ENCODE results near the gene TBX10.
"Not testable (repeated sequence)": the region's sequence is repeated elsewhere in the genome, so short reads cannot be mapped to it uniquely, and the experiment has no call there.

The TBX10 gene

DNA sequence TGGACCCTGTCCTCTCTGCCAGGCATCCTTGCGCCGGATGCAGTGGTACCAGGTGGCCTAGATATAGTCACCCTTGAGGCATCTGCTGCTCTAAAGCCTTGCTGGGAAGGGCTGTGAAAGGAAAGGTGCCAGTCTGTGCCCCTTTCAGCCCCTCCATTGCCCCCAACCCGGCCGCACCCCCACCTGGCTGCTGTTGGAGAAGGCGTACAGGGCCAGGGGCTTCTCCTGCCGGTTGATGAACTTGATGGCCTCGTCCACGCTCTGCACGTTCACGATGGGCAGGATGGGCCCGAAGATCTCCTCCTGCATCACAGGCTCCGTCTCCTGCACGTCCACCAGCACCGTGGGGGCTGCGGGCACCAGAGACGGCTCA lies 24.6 kb upstream of the TBX10 start:
- DNase-seq (ENCODE audit: low read depth in 3 of 3), result no peak

- DNase-seq (ENCODE audit: low read depth in 3 of 3), result no peak
Observed at GRCh38 chr11:67663532-67664212, 24.1 kb upstream of the TBX10 start.

DNA sequence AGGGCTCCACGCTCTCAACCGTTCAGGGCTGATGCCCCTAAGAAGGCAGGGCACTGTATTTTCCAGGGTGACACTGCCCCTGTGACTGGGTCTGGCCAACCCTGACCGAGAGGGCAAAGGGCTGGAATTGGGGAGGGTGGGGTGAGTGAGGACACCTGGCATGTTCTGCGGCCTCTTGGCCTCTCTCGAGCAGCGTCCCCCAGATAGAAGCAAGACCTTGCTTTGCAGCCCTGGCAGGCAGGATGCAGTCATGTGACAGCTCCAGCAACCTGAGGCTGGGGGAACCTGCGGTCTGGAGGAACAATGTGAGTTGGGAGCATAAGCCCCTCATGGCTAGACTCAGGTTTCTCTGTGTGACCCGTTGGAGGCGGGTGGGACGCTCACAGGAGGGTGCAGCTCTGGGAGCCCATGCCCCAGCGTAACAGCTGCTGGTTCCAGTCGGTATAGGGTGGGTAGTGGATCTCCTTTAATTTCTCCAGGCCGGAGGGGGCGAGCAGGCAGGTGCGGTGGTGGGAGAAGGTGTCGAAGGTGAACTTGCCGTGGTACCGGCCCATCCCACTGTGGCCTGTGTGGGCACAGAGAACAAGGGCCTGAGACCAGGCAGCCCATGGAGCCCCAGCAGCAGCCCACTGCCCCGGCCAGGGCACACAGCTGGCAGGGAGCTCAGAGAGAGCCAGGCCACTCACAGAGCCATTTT lies 23.4 kb upstream of the TBX10 start:
- no peak for DNase-seq (ENCODE audit: low read depth in 3 of 3)

GRCh38 chr11:67662142-67662834 lies 22.7 kb upstream of the TBX10 start:
- DNase-seq (ENCODE audit: low read depth in 3 of 3), result no peak

DNA sequence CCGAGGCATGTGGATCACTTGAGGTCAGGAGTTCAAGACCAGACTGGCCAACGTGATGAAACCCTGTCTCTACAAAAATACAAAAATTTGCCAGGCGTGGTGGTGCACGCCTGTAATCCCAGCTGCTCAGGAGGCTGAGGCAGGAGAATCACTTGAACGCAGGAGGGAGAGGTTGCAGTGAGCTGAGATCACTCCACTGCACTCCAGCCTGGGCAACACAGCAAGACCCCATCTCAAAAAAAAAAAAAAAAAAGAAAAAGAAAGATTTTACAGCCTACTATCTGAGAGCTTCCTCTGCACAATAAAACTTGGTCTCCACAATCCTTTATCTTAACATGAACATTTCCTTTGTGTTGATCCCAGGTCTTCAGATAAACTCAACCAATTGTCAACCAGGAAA lies 21.2 kb upstream of the TBX10 start:
- DNase-seq (ENCODE audit: low read depth in 3 of 3), result not testable (repeated sequence)

- not testable (repeated sequence) for DNase-seq (ENCODE audit: low read depth in 3 of 3)
Observed at GRCh38 chr11:67659651-67660165, 20.1 kb upstream of the TBX10 start.

DNA sequence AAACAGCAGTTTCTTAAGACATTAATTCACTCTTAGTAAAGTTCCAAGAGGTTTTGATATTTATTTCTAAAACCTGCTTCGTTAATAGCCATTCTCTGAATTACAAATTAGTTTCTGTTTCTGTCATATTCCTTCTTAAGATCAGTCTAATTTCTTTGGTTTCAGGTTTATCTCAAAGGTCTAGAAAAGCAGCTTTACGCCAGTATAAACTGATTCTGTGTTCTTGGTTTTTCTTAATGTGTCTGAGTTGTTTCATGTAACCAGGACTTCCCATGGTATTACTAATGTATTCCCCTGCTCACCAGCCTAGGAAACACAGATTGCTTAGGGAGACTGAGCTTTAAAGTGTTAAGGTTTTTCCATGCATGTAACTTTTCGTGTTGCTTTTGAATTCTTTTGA lies 17.7 kb upstream of the TBX10 start:
- no peak for DNase-seq (ENCODE audit: low read depth in 3 of 3)

DNA sequence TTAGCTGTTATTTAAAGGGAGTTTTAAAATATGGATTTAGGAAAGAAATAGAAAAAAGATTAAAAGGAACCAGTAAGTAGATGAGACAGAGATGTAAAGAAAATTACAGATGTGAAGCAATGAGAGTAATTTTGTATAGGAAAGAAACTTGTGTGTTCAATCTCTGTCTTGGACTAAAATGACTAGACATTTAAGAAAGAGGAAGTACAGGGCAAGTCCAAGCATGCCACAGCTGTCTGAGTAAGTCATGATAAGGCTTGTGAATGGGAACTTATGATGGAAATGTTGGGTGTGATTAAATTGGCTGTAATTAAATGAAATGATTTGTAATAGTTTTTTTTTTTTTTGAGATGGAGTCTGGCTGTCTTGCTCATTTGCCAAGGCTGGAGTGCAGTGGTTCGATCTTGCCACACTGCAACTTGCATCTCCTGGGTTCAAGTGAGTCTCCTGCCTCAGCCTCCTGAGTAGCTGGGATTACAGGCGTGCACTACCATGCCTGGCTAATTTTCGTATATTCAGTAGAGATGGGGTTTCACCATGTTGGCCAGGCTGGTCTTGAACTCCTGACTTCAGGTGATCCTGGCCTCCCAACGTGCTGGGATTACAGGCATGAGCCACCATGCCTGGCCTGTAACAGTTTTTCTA lies 16.8 kb upstream of the TBX10 start:
- no peak for DNase-seq (ENCODE audit: low read depth in 3 of 3)

DNA sequence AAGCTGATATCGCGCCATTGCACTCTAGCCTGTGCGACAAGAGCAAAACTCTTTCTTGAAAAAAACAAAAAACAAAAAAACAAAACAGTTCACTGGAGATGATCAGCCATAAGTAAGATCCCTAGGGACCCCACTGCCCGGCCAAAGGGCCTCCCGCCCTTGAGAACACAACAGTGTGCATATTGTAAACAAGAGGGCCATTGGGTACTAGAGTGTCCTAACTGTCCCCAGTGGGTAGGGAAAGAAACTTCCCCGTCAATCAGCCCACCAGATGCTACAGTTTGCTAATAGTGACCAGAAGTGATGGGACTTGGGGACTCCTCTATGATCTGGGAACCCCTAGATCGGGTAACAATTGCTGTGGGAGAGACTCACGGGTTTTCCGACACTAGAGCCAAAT lies 14.7 kb upstream of the TBX10 start:
- no peak for DNase-seq (ENCODE audit: low read depth in 3 of 3)

DNA sequence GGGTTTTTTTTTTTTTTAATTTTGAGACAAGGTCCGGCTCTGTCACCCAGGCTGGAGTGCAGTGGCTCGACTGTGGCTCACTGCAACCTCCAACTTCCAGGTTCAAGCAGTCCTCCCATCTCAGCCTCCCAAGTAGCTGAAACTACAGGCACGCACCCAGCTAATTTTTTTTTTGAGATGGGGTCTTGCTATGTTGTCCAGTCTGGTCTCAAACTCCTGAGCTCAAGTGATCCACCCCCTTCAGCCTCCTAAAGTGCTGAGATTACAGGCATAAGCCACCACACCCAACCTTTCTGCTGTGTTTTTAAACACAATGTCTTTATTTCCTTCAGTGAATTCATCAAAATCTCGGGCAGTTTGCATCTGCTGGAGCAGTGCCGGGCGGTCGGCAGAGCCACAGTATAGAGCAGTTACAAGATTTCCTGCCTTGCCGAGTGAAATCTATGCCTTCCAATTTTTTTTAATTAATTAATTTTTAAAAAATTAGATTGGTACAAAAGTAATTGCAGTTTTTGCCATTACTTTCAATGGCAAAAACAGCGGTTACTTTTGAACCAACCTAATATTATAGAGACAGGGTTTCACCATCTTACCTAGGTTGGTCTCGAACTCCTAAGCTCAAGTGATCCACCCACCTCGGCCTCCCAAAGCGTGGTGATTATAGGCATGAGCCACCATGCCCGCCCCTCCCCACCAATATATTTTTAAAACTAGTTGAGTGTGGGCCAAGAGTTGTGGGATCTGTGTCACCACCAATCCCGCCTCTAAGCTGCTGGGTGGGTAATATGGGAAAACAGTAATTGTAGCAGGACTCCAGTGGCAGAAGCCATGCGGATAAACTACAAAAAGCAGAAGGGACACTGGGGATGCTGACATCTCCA lies 13.6 kb upstream of the TBX10 start:
- no peak for DNase-seq (ENCODE audit: low read depth in 3 of 3)

DNA sequence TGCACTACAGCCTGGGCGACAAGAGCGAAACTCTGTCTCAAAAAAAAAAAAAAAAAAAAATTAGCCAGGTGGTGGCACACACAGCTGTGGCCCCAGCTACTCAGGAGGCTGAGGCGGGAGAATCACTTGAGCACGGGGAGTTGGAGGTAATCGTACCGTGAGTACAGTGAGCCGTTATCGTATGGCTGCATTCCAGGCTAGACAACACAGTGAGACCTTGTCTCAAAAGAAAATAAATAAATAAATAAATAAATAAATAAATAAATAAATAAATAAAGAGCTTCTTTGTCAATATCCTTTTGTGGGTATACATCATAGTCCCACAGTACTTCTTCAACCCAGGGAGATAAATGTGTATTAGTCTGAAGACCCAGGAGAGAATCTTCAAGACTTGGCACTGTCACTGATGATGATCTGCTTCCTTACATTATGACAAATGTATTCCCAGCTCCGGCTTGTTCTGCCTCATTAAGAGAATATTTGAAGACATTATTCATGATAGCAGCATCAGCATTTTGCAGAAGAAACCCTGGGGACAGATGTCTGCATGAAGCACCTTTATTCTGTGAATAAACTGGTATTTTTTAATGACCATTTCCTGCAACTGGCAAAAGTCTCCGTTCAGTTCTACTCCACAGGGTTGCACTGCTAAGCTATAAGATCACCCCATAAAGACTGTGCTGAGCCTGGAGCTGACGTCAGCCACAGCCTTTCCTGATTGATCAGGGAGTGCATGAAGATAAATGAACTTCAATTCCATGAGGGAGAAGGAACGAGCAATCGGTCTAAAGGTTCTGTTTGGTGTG lies 12.6 kb upstream of the TBX10 start:
- DNase-seq (ENCODE audit: low read depth in 3 of 3), result no peak

- DNase-seq (ENCODE audit: low read depth in 3 of 3), result no peak
Observed at GRCh38 chr11:67649634-67650510, 10.3 kb upstream of the TBX10 start.

DNA sequence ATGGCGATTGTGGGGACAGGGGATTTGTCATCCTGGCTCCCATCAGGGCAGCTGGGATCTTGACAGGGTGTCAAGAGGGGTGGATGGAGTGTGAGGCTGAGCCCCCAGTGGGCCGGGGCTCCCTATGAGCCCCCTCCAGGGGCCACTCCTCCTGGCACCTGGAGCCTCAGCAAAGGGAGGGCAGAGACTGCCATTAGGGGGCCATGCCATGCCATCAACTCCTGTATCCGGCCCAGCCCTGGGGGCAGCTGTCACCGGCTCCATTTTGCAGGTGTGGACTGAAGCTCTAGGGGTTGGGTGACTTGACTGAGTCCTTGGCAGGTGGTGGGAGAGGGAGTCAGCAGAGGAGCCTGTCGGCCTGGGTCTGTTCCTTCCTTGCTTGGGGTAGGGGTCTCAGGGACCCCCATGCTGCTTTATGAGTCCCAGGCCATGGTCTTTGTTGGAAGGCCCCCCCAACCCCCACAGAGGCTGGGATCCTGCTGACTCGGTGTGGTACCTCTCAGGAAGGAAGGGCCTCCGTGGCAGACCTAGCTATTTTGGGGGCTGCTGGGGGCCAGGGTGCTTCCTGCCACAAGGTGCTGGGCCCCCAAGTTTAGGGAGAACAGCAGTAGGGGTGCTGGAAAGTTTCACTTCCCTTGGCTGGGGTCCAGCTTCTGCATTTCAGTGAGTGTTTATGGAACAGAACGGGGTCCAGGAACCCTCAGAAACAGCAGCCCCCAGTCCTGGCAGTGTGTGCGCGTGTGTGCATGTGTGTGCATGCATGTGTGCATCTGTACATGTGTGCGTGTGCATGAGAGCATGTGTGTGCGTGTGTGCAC lies 9.4 kb upstream of the TBX10 start:
- DNase-seq (ENCODE audit: low read depth in 3 of 3), result no peak

DNA sequence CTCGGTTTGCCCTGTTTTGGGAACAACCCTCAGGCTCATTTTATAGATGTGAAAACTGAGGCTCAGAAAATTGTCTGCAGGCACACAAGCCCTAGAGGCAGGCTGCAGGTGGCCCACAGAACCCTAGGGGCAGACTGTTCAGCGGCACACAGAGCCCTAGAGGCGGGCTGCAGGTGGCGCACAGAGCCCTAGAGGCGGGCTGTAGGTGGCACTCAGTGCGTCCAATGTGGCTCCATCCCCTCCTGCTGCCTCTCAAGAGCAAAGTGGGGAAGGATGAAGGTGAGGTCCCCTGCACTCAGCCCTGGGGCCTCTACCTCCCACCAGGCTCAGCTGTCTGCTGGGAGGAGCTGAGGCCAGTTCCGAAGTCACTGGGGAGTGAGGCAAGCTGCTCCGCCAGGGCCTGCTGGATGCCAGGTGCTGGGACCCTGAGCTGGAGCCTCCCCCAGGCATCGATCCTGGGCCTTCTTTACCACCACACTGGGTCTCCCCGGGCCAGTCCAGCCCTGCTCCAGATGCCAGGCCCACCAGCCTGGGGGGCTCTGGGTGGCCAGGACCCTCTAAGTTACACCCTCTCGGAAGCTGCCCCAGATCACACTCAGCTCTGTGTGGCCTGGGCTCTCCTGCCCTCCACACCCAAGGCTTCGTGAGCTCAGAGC lies 8.7 kb upstream of the TBX10 start:
- DNase-seq (ENCODE audit: low read depth in 3 of 3), result peak in 1 of 3 donors; percentile 43

GRCh38 chr11:67647471-67647870 lies 7.9 kb upstream of the TBX10 start:
- DNase-seq (ENCODE audit: low read depth in 3 of 3), result no peak

GRCh38 chr11:67646535-67647336 lies 7.2 kb upstream of the TBX10 start:
- no peak for DNase-seq (ENCODE audit: low read depth in 3 of 3)
